ENCODE data around the gene HCST.

HCST gene

GRCh38 chr19:35911173-35911572 is 8.8 kb downstream of the HCST start:
- no peak for TF ChIP-seq CTCF (IDR thresholded peaks at IDR 0.05; ENCODE audit: low read depth, low read length, missing control alignments)
- DNase-seq (ENCODE audit: low read depth) = no peak
- no peak overlapping the region for H3K4me3 ChIP-seq (ENCODE audit: low read depth, low read length)
- in situ Hi-C loops (cut with HindIII; ENCODE audit: low sequenced_read_pairs) = no loop called here

- DNase-seq (ENCODE audit: low read depth) = no peak
- H3K4me3 ChIP-seq (ENCODE audit: low read depth, low read length) = no peak overlapping the region
- in situ Hi-C loops (cut with HindIII; ENCODE audit: low sequenced_read_pairs) = no loop called here
Measured at GRCh38 chr19:35911790-35912189, 9.5 kb downstream of the HCST start.

GRCh38 chr19:35913589-35913988 is 11.3 kb downstream of the HCST start:
- no peak for DNase-seq (ENCODE audit: low read depth)
- H3K4me3 ChIP-seq (ENCODE audit: low read depth, low read length) = no peak overlapping the region
- no peak for TF ChIP-seq CTCF (IDR thresholded peaks at IDR 0.05; ENCODE audit: low read depth, low read length, missing control alignments)
- in situ Hi-C loops (cut with HindIII; ENCODE audit: low sequenced_read_pairs) = no loop called here

More at GRCh38 chr19:35911790-35912189, 9.5 kb downstream of the HCST start:
- no peak for TF ChIP-seq CTCF (IDR thresholded peaks at IDR 0.05; ENCODE audit: low read depth, low read length, missing control alignments)

- DNase-seq (ENCODE audit: low read depth) = no peak
- no peak overlapping the region for H3K4me3 ChIP-seq (ENCODE audit: low read depth, low read length)
- no peak for TF ChIP-seq CTCF (IDR thresholded peaks at IDR 0.05; ENCODE audit: low read depth, low read length, missing control alignments)
- in situ Hi-C loops (cut with HindIII; ENCODE audit: low sequenced_read_pairs) = no loop called here
Measured at GRCh38 chr19:35915443-35915842, 13.1 kb downstream of the HCST start.

- in situ Hi-C loops (cut with HindIII; ENCODE audit: low sequenced_read_pairs) = no loop called here
- no peak for DNase-seq (ENCODE audit: low read depth)
- H3K4me3 ChIP-seq (ENCODE audit: low read depth, low read length) = no peak overlapping the region
- no peak for TF ChIP-seq CTCF (IDR thresholded peaks at IDR 0.05; ENCODE audit: low read depth, low read length, missing control alignments)
Measured at GRCh38 chr19:35919306-35919705, 17.0 kb downstream of the HCST start.

GRCh38 chr19:35921012-35921411 is 18.7 kb downstream of the HCST start:
- no peak for DNase-seq (ENCODE audit: low read depth)
- no peak for TF ChIP-seq CTCF (IDR thresholded peaks at IDR 0.05; ENCODE audit: low read depth, low read length, missing control alignments)
- no peak overlapping the region for H3K4me3 ChIP-seq (ENCODE audit: low read depth, low read length)
- in situ Hi-C loops (cut with HindIII; ENCODE audit: low sequenced_read_pairs) = no loop called here

GRCh38 chr19:35925501-35925900 is 23.2 kb downstream of the HCST start:
- in situ Hi-C loops (cut with HindIII; ENCODE audit: low sequenced_read_pairs) = no loop called here
- no peak overlapping the region for H3K4me3 ChIP-seq (ENCODE audit: low read depth, low read length)
- no peak for DNase-seq (ENCODE audit: low read depth)
- TF ChIP-seq CTCF (IDR thresholded peaks at IDR 0.05; ENCODE audit: low read depth, low read length, missing control alignments) = no peak

All from astrocyte of the cerebellum (primary cell).